ENCODE results near the gene GNMT. TPM values are rescaled to one million over a fixed set of nuclear protein-coding genes. Genes with fewer than 3 reads are reported as not detected.

Gene GNMT
- total RNA-seq, 1 experiment from 2014 or later = 1.8 TPM

DNA sequence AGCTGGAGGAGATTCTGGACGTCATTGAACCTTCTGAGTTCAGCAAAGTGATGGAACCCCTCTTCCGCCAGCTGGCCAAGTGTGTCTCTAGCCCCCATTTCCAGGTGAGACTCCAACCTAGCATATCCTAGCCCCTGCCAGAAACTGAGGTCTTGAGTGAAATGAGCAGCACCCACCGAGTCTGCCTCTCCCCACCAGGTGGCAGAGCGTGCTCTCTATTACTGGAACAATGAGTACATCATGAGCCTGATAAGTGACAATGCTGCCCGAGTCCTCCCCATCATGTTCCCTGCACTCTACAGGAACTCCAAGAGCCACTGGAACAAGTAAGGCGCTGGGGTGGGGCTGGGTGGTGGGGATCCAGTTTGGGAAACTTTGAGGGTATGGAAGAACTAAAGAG is 48.6 kb downstream of the GNMT start:
- Histone ChIP-seq H3K4me1 (ENCODE audit: insufficient read depth, low read length, poor library complexity, severe bottlenecking) (peaks cover 7% of the 10 kb centered on the region), H3K4me3 (ENCODE audit: low read depth, low read length, poor library complexity, severe bottlenecking) (no peak overlapping the region), H3K36me3 (ENCODE audit: insufficient read depth, low read length, poor library complexity, severe bottlenecking) (peaks cover 58% of the 10 kb centered on the region), H3K27me3 (replicated peaks; ENCODE audit: insufficient read depth, low read depth, low read length, poor library complexity) (no peaks in the 10 kb centered on the region), H3K27ac (ENCODE audit: low read depth, low read length, poor library complexity, severe bottlenecking) (no peak overlapping the region), H3K9me3 (ENCODE audit: low read depth, low read length, poor library complexity, severe bottlenecking) (no peaks in the 10 kb centered on the region)
- intact Hi-C loops (cut with micrococcal nuclease; ENCODE audit: unreplicated experiment) = loop anchor here (1.0 kb wide), 1 partner anchor 134 kb away; no protein-coding TSS in a partner anchor
- peak; percentile 66 for DNase-seq (ENCODE audit: low spot score)
- ChIA-PET POLR2A (ENCODE audit: low non-redundant PET) (no interaction called here), CTCF (no interaction called here)
- BruUV-seq (replicated peaks) = no TSS peak
- TF ChIP-seq, protein P1, sequence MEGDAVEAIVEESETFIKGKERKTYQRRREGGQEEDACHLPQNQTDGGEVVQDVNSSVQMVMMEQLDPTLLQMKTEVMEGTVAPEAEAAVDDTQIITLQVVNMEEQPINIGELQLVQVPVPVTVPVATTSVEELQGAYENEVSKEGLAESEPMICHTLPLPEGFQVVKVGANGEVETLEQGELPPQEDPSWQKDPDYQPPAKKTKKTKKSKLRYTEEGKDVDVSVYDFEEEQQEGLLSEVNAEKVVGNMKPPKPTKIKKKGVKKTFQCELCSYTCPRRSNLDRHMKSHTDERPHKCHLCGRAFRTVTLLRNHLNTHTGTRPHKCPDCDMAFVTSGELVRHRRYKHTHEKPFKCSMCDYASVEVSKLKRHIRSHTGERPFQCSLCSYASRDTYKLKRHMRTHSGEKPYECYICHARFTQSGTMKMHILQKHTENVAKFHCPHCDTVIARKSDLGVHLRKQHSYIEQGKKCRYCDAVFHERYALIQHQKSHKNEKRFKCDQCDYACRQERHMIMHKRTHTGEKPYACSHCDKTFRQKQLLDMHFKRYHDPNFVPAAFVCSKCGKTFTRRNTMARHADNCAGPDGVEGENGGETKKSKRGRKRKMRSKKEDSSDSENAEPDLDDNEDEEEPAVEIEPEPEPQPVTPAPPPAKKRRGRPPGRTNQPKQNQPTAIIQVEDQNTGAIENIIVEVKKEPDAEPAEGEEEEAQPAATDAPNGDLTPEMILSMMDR (conservative IDR thresholded peaks at IDR 0.05; ENCODE audit: low read depth, low read length) = peak; percentile 61
- TF ChIP-seq EZH2 (IDR thresholded peaks at IDR 0.05; ENCODE audit: borderline replicate concordance, low read depth, low read length, poor library complexity, severe bottlenecking) = no peak

DNA sequence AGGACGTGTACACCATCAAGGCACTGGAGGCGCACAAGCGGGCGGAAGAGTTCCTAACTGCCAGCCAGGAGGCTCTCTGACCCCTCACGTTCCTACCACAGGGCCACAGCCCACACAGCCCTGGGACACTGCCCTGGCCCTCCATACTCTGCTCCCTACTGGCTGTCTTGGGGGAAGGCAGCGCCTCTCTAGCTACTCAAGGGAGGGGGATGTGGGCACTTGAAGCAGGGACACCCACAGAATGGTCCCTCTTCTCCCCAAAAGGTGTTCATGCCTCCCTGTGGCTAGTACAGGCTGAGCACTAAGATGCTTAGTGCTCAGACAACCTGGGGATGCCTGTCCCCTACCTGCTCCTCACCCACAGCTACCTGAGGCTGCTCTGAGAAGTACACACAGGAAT is 50.7 kb downstream of the GNMT start:
- H3K4me1 ChIP-seq (ENCODE audit: insufficient read depth, low read length, poor library complexity, severe bottlenecking) = peaks cover 7% of the 10 kb centered on the region
- intact Hi-C loops (cut with micrococcal nuclease; ENCODE audit: unreplicated experiment) = loop anchor here (5.0 kb wide), 1 partner anchor 109 kb away; no protein-coding TSS in a partner anchor
- POLR2A ChIA-PET (ENCODE audit: low non-redundant PET) = no interaction called here
- no peak overlapping the region for H3K4me3 ChIP-seq (ENCODE audit: low read depth, low read length, poor library complexity, severe bottlenecking)
- TF ChIP-seq, protein P1 (conservative IDR thresholded peaks at IDR 0.05; ENCODE audit: low read depth, low read length) = no peak
- TF ChIP-seq EZH2 (IDR thresholded peaks at IDR 0.05; ENCODE audit: borderline replicate concordance, low read depth, low read length, poor library complexity, severe bottlenecking) = no peak
- no peaks in the 10 kb centered on the region for H3K27me3 ChIP-seq (replicated peaks; ENCODE audit: insufficient read depth, low read depth, low read length, poor library complexity)
- no peak for DNase-seq (ENCODE audit: low spot score)
- BruUV-seq (replicated peaks) = no TSS peak
- no peak overlapping the region for H3K27ac ChIP-seq (ENCODE audit: low read depth, low read length, poor library complexity, severe bottlenecking)
- CTCF ChIA-PET = interaction anchor here (0.6 kb wide), 1 partner anchor 28 kb away, joined by 3 read pairs; no protein-coding TSS in a partner anchor
- H3K9me3 ChIP-seq (ENCODE audit: low read depth, low read length, poor library complexity, severe bottlenecking) = no peaks in the 10 kb centered on the region
- H3K36me3 ChIP-seq (ENCODE audit: insufficient read depth, low read length, poor library complexity, severe bottlenecking) = peaks cover 58% of the 10 kb centered on the region

DNA sequence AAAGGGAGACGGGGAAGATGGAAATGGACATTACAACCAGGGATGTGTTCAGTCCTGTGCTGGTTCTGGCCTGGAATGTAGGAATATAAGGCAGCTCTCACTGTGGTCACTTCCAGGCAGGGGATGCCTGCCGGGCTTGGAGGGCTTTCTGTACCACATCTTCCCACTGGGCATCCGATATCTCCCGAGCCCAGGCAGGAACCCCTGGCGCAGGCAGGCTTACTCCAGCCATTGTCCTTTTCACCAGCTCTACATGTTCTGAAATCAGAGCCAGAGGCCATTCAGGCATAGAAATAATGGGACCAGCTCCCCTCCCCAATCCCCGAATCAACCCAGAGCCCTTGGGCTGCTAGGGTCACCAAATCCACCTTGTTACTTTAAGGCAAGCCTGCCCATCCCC is 51.8 kb downstream of the GNMT start:
- no peaks in the 10 kb centered on the region for H3K9me3 ChIP-seq (ENCODE audit: low read depth, low read length, poor library complexity, severe bottlenecking)
- H3K27ac ChIP-seq (ENCODE audit: low read depth, low read length, poor library complexity, severe bottlenecking) = peak overlapping the region; percentile 79
- ChIA-PET POLR2A (ENCODE audit: low non-redundant PET) (no interaction called here), CTCF (no interaction called here)
- BruUV-seq (replicated peaks) = no TSS peak
- TF ChIP-seq, protein P1 (conservative IDR thresholded peaks at IDR 0.05; ENCODE audit: low read depth, low read length) = no peak
- no peak for TF ChIP-seq EZH2 (IDR thresholded peaks at IDR 0.05; ENCODE audit: borderline replicate concordance, low read depth, low read length, poor library complexity, severe bottlenecking)
- no peaks in the 10 kb centered on the region for H3K27me3 ChIP-seq (replicated peaks; ENCODE audit: insufficient read depth, low read depth, low read length, poor library complexity)
- intact Hi-C loops (cut with micrococcal nuclease; ENCODE audit: unreplicated experiment) = loop anchor here (5.0 kb wide), 1 partner anchor 110 kb away; no protein-coding TSS in a partner anchor
- DNase-seq (ENCODE audit: low spot score) = no peak
- H3K4me3 ChIP-seq (ENCODE audit: low read depth, low read length, poor library complexity, severe bottlenecking) = peak overlapping the region; percentile 82
- peaks cover 7% of the 10 kb centered on the region for H3K4me1 ChIP-seq (ENCODE audit: insufficient read depth, low read length, poor library complexity, severe bottlenecking)
- peaks cover 60% of the 10 kb centered on the region for H3K36me3 ChIP-seq (ENCODE audit: insufficient read depth, low read length, poor library complexity, severe bottlenecking)

All from A673 (cell line).